ENCODE results near the gene PRKACB.

DNA sequence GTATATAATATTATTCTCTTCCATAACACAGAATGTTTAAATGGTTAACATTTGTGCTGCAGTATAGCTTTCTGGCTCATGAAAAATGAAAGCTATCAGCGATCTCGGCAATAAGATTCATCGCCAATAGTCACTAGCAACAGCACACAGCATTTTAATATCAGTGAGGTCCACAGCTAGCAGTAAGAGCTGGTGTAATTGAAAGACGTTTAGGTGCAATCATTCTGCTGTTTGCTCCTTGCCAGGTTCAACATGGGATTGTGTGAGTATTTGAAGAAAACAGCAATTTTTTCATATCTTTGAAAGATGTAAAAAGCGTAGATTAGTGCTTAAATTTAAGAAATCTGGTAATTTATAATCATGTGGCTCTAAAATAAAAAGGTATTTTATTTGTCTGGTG lies 20.1 kb downstream of the PRKACB start:
- TF ChIP-seq EP300 (IDR thresholded peaks at IDR 0.05): no peak
- TF ChIP-seq, protein P1, sequence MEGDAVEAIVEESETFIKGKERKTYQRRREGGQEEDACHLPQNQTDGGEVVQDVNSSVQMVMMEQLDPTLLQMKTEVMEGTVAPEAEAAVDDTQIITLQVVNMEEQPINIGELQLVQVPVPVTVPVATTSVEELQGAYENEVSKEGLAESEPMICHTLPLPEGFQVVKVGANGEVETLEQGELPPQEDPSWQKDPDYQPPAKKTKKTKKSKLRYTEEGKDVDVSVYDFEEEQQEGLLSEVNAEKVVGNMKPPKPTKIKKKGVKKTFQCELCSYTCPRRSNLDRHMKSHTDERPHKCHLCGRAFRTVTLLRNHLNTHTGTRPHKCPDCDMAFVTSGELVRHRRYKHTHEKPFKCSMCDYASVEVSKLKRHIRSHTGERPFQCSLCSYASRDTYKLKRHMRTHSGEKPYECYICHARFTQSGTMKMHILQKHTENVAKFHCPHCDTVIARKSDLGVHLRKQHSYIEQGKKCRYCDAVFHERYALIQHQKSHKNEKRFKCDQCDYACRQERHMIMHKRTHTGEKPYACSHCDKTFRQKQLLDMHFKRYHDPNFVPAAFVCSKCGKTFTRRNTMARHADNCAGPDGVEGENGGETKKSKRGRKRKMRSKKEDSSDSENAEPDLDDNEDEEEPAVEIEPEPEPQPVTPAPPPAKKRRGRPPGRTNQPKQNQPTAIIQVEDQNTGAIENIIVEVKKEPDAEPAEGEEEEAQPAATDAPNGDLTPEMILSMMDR (IDR thresholded peaks at IDR 0.05): no peak
- no peak for TF ChIP-seq POLR2AphosphoS5 (IDR thresholded peaks at IDR 0.05)
- TF ChIP-seq POLR2A (IDR thresholded peaks at IDR 0.05): no peak

Measured in gastroesophageal sphincter (tissue), 3 donors.